ENCODE results near the gene SNX22.

DNA sequence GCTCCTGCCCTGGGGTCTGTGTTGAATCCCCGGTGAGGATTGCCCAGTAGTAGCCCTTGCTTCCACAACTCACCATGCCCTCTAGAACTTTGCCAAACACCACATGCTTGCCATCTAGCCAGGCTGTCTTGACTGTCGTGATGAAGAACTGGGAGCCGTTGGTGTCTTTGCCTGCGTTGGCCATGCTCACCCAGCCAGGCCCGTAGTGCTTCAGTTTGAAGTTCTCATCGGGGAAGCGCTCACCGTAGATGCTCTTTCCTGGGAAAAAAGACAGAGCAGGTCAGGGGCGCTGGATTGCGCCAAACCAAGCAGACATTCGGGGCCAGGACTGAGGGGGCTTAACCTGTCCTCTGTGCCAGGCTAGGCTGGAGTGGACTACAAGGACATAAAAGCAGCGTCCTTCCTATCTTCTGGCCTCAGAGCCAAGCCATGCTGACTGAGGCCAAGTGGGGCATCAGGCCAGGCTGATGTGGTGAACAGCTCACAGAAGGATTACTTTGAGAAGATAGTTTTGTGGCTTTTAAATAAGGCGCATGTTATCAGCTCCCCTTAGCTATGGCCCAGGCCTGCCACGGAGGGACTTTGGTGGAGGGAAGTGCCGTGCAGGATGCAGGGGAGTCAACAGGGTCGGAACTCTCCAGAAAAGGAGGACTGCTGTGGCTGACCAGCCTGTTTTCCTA, 5.3 kb downstream of the SNX22 start:
- TF ChIP-seq GLIS2 (tag by site-specific recombination; IDR thresholded peaks at IDR 0.05) (no peak), ZFHX2 (tag by site-specific recombination; conservative IDR thresholded peaks at IDR 0.05) (no peak), ZNF747 (tag by site-specific recombination; IDR thresholded peaks at IDR 0.05) (no peak), ZNF311 (tag by site-specific recombination; IDR thresholded peaks at IDR 0.05; ENCODE audit: borderline replicate concordance) (no peak), ZNF776 (tag by site-specific recombination; IDR thresholded peaks at IDR 0.05; ENCODE audit: borderline replicate concordance) (no peak), ZNF785 (tag by site-specific recombination; IDR thresholded peaks at IDR 0.05) (no peak), ZNF2 (tag by site-specific recombination; IDR thresholded peaks at IDR 0.05) (no peak), REPIN1 (tag by site-specific recombination; IDR thresholded peaks at IDR 0.05; ENCODE audit: low read depth) (no peak), ZNF23 (tag by site-specific recombination; IDR thresholded peaks at IDR 0.05; ENCODE audit: borderline replicate concordance) (no peak), RBAK (tag by site-specific recombination; IDR thresholded peaks at IDR 0.05) (no peak)
- TF ChIP-seq, protein P1, sequence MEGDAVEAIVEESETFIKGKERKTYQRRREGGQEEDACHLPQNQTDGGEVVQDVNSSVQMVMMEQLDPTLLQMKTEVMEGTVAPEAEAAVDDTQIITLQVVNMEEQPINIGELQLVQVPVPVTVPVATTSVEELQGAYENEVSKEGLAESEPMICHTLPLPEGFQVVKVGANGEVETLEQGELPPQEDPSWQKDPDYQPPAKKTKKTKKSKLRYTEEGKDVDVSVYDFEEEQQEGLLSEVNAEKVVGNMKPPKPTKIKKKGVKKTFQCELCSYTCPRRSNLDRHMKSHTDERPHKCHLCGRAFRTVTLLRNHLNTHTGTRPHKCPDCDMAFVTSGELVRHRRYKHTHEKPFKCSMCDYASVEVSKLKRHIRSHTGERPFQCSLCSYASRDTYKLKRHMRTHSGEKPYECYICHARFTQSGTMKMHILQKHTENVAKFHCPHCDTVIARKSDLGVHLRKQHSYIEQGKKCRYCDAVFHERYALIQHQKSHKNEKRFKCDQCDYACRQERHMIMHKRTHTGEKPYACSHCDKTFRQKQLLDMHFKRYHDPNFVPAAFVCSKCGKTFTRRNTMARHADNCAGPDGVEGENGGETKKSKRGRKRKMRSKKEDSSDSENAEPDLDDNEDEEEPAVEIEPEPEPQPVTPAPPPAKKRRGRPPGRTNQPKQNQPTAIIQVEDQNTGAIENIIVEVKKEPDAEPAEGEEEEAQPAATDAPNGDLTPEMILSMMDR (tag by site-specific recombination; IDR thresholded peaks at IDR 0.05) = no peak
- TF ChIP-seq, protein P2, sequence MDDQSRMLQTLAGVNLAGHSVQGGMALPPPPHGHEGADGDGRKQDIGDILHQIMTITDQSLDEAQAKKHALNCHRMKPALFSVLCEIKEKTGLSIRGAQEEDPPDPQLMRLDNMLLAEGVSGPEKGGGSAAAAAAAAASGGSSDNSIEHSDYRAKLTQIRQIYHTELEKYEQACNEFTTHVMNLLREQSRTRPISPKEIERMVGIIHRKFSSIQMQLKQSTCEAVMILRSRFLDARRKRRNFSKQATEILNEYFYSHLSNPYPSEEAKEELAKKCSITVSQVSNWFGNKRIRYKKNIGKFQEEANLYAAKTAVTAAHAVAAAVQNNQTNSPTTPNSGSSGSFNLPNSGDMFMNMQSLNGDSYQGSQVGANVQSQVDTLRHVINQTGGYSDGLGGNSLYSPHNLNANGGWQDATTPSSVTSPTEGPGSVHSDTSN (CRISPR knock-in tag; IDR thresholded peaks at IDR 0.05) = no peak
- TF ChIP-seq, protein P3, sequence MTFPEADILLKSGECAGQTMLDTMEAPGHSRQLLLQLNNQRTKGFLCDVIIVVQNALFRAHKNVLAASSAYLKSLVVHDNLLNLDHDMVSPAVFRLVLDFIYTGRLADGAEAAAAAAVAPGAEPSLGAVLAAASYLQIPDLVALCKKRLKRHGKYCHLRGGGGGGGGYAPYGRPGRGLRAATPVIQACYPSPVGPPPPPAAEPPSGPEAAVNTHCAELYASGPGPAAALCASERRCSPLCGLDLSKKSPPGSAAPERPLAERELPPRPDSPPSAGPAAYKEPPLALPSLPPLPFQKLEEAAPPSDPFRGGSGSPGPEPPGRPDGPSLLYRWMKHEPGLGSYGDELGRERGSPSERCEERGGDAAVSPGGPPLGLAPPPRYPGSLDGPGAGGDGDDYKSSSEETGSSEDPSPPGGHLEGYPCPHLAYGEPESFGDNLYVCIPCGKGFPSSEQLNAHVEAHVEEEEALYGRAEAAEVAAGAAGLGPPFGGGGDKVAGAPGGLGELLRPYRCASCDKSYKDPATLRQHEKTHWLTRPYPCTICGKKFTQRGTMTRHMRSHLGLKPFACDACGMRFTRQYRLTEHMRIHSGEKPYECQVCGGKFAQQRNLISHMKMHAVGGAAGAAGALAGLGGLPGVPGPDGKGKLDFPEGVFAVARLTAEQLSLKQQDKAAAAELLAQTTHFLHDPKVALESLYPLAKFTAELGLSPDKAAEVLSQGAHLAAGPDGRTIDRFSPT (tag by site-specific recombination; IDR thresholded peaks at IDR 0.05) = no peak
